Epidermal melanocyte (primary cell): ENCODE data around the gene ZNF275.
A peak's percentile ranks its signal among the peaks of the same experiment; 100 is the strongest.
"Not testable (repeated sequence)": the region's sequence is repeated elsewhere in the genome, so short reads cannot be mapped to it uniquely, and the experiment has no call there.

Source experiments
- DNase-seq: peaks from one replicate; pipeline ENCODE4 v3.0.0; 2011; ENCODE audit warnings: low spot score; ENCODE audit not compliant: insufficient read length

ZNF275 gene

GRCh38 chrX:153333821-153334653 lies at the start of gene ZNF275:
Gene ZNF275, plus strand, starts transcription at chrX:153334153. Its CDS starts 2,527 bp downstream, at chrX:153336680.
- DNase-seq = peak; percentile 44

- not testable (repeated sequence) for DNase-seq
Measured at GRCh38 chrX:153285678-153286077, 48.3 kb upstream of the ZNF275 start.

GRCh38 chrX:153288807-153289206 lies 45.1 kb upstream of the ZNF275 start:
- not testable (repeated sequence) for DNase-seq

- not testable (repeated sequence) for DNase-seq
Measured at GRCh38 chrX:153293485-153294071, 40.4 kb upstream of the ZNF275 start.

GRCh38 chrX:153297376-153297775 lies 36.6 kb upstream of the ZNF275 start:
- DNase-seq = no peak

GRCh38 chrX:153299855-153300254 lies 34.1 kb upstream of the ZNF275 start:
- no peak for DNase-seq

- no peak for DNase-seq
Measured at GRCh38 chrX:153301746-153302145, 32.2 kb upstream of the ZNF275 start.

GRCh38 chrX:153302796-153303195 lies 31.2 kb upstream of the ZNF275 start:
- DNase-seq = no peak

GRCh38 chrX:153303276-153304262 lies 30.4 kb upstream of the ZNF275 start:
- no peak for DNase-seq

GRCh38 chrX:153304988-153305736 lies 28.8 kb upstream of the ZNF275 start:
- no peak for DNase-seq

- DNase-seq = no peak
Measured at GRCh38 chrX:153305972-153306371, 28.0 kb upstream of the ZNF275 start.

GRCh38 chrX:153306527-153307115 lies 27.3 kb upstream of the ZNF275 start:
- no peak for DNase-seq

GRCh38 chrX:153307276-153308178 lies 26.4 kb upstream of the ZNF275 start:
- no peak for DNase-seq

GRCh38 chrX:153310901-153311300 lies 23.1 kb upstream of the ZNF275 start:
- no peak for DNase-seq

- DNase-seq = no peak
Measured at GRCh38 chrX:153312041-153312440, 21.9 kb upstream of the ZNF275 start.

- DNase-seq = no peak
Measured at GRCh38 chrX:153312842-153313241, 21.1 kb upstream of the ZNF275 start.

GRCh38 chrX:153317306-153317705 lies 16.6 kb upstream of the ZNF275 start:
- no peak for DNase-seq

- DNase-seq = no peak
Measured at GRCh38 chrX:153317996-153318722, 15.8 kb upstream of the ZNF275 start.

GRCh38 chrX:153318811-153319210 lies 15.1 kb upstream of the ZNF275 start:
- no peak for DNase-seq
